H9 (cell line): Measurements from ENCODE around the gene OGFOD3. TPM values are rescaled to one million over a fixed set of nuclear protein-coding genes. Genes with fewer than 3 reads are reported as not detected.

Experiments used
- DNase-seq: peaks from one replicate; pipeline ENCODE4 v3.0.0-alpha.2; 2017
- H2AFZ ChIP-seq: one replicate; pipeline ENCODE4 v1.6.1; 2013; ENCODE audit warnings: mild to moderate bottlenecking, low read length, control low read depth, moderate library complexity
- H2AK5ac ChIP-seq: 2 replicates; pipeline ENCODE4 v1.6.1; 2013; ENCODE audit warnings: low read length, control low read depth, mixed read lengths; ENCODE audit not compliant: insufficient read length
- H2BK120ac ChIP-seq: one replicate; pipeline ENCODE4 v1.6.1; 2013; ENCODE audit warnings: low read depth, mild to moderate bottlenecking, low read length, control low read depth, inconsistent platforms; ENCODE audit not compliant: poor library complexity, severe bottlenecking
- H2BK12ac ChIP-seq: 2 replicates; pipeline ENCODE4 v1.6.1; 2013; ENCODE audit warnings: low read length, control low read depth, mixed read lengths, low read depth; ENCODE audit not compliant: insufficient read length
- H2BK15ac ChIP-seq: 2 replicates; pipeline ENCODE4 v1.6.1; 2013; ENCODE audit warnings: low read depth, low read length, control low read depth
- H2BK20ac ChIP-seq: one replicate; pipeline ENCODE4 v1.6.1; 2013; ENCODE audit warnings: low read depth, mild to moderate bottlenecking, low read length, control low read depth, inconsistent platforms; ENCODE audit not compliant: poor library complexity, severe bottlenecking
- H2BK5ac ChIP-seq: 2 replicates; pipeline ENCODE4 v1.6.1; 2013; ENCODE audit warnings: low read length, control low read depth, mixed read lengths; ENCODE audit not compliant: insufficient read length
- H3K14ac ChIP-seq: 2 replicates; pipeline ENCODE4 v1.6.1; 2013; ENCODE audit warnings: low read length, control low read depth; ENCODE audit not compliant: insufficient read depth
- H3K18ac ChIP-seq: 2 replicates; pipeline ENCODE4 v1.6.1; 2013; ENCODE audit warnings: low read depth, mild to moderate bottlenecking, mixed read lengths, low read length, control low read depth; ENCODE audit not compliant: insufficient read length
- H3K23ac ChIP-seq: 2 replicates; pipeline ENCODE4 v1.6.1; 2013; ENCODE audit warnings: low read length, control low read depth, mixed read lengths, low read depth; ENCODE audit not compliant: insufficient read length
- H3K23me2 ChIP-seq: 2 replicates; pipeline ENCODE4 v1.6.1; 2013; ENCODE audit warnings: low read depth, mild to moderate bottlenecking, mixed read lengths, low read length, control low read depth; ENCODE audit not compliant: insufficient read length, poor library complexity, severe bottlenecking
- H3K27ac ChIP-seq: 2 replicates; pipeline ENCODE4 v1.5.1; 2013; ENCODE audit warnings: low read length, control low read depth, mixed read lengths, low read depth; ENCODE audit not compliant: insufficient read length
- H3K27me3 ChIP-seq: 2 replicates; pipeline ENCODE4 v1.6.1; 2013; ENCODE audit warnings: low read length, control low read depth, inconsistent platforms; ENCODE audit not compliant: insufficient read depth
- H3K4ac ChIP-seq: 2 replicates; pipeline ENCODE4 v1.6.1; 2013; ENCODE audit warnings: low read depth, mild to moderate bottlenecking, control low read depth, inconsistent platforms, low read length, moderate library complexity
- H3K4me1 ChIP-seq: 2 replicates; pipeline ENCODE4 v1.6.1; 2013; ENCODE audit warnings: low read length, control low read depth, inconsistent platforms; ENCODE audit not compliant: insufficient read depth
- H3K4me2 ChIP-seq: 2 replicates; pipeline ENCODE4 v1.6.1; 2013; ENCODE audit warnings: low read length, control low read depth, mixed read lengths; ENCODE audit not compliant: insufficient read length, insufficient read depth
- H3K56ac ChIP-seq: 2 replicates; pipeline ENCODE4 v1.6.1; 2013; ENCODE audit warnings: low read depth, mild to moderate bottlenecking, mixed read lengths, low read length, control low read depth; ENCODE audit not compliant: insufficient read length
- H3K79me1 ChIP-seq: 2 replicates; pipeline ENCODE4 v1.6.1; 2013; ENCODE audit warnings: low read depth, mild to moderate bottlenecking, moderate library complexity, low read length, control low read depth, inconsistent platforms; ENCODE audit not compliant: insufficient read depth, poor library complexity, severe bottlenecking
- H3K79me2 ChIP-seq: 2 replicates; pipeline ENCODE4 v1.6.1; 2013; ENCODE audit warnings: low read length, control low read depth, inconsistent platforms; ENCODE audit not compliant: insufficient read depth
- H3K9ac ChIP-seq: 2 replicates; pipeline ENCODE4 v1.6.1; 2013; ENCODE audit warnings: low read length, control low read depth, mixed read lengths; ENCODE audit not compliant: insufficient read length; ENCODE audit errors: extremely low read depth
- H3K9me3 ChIP-seq: one replicate; pipeline ENCODE4 v1.6.1; 2013; ENCODE audit warnings: low read depth, low read length, inconsistent platforms; ENCODE audit not compliant: control insufficient read depth
- H3T11ph ChIP-seq: one replicate; pipeline ENCODE4 v1.6.1; 2013; ENCODE audit warnings: mild to moderate bottlenecking, low read length, control low read depth, inconsistent platforms
- H4K20me1 ChIP-seq: one replicate; pipeline ENCODE4 v1.6.1; 2013; ENCODE audit not compliant: control insufficient read depth, insufficient read length, insufficient read depth
- H4K5ac ChIP-seq: 2 replicates; pipeline ENCODE4 v1.6.1; 2013; ENCODE audit warnings: low read depth, mild to moderate bottlenecking, mixed read lengths, low read length, control low read depth; ENCODE audit not compliant: insufficient read length
- H4K8ac ChIP-seq: replicated peaks from 2 replicates; pipeline ENCODE4 v1.6.1; 2013; ENCODE audit warnings: low read length, control low read depth, mixed read lengths, low read depth; ENCODE audit not compliant: insufficient read length
- H4K91ac ChIP-seq: 2 replicates; pipeline ENCODE4 v1.6.1; 2013; ENCODE audit warnings: low read depth, mild to moderate bottlenecking, moderate library complexity, mixed read lengths, low read length, control low read depth; ENCODE audit not compliant: insufficient read length
- H3K27ac Mint-ChIP-seq, 3 experiments: 2 replicates in 2 of 3; 3 replicates in 1 of 3; pipeline ENCODE4 v1.8.0; 2020 to 2021; ENCODE audit warnings: mixed read lengths in 3 of 3, mild to moderate bottlenecking in 1 of 3, moderate library complexity in 1 of 3
- H3K27me3 Mint-ChIP-seq: 2 replicates; pipeline ENCODE4 v1.8.0; 2021; ENCODE audit warnings: low read depth, mild to moderate bottlenecking, moderate library complexity, mixed read lengths
- H3K36me3 Mint-ChIP-seq, 3 experiments: 2 replicates in 2 of 3; 3 replicates in 1 of 3; pipeline ENCODE4 v1.8.0; 2020 to 2021; ENCODE audit warnings: low read depth in 3 of 3, mixed read lengths in 3 of 3; ENCODE audit not compliant: insufficient read depth in 1 of 3
- H3K4me1 Mint-ChIP-seq, 2 experiments: 2 replicates each; pipeline ENCODE4 v1.8.0; 2020; ENCODE audit warnings: mixed read lengths in 2 of 2
- H3K4me3 Mint-ChIP-seq, 2 experiments: 2 replicates in 1 of 2; 3 replicates in 1 of 2; pipeline ENCODE4 v1.8.0; 2020 to 2021; ENCODE audit warnings: mild to moderate bottlenecking in 2 of 2, mixed read lengths in 2 of 2, moderate library complexity in 1 of 2
- H3K9me3 Mint-ChIP-seq, 2 experiments: 2 replicates in 1 of 2; 3 replicates in 1 of 2; pipeline ENCODE4 v1.8.0; 2020; ENCODE audit warnings: mild to moderate bottlenecking in 2 of 2, mixed read lengths in 2 of 2, moderate library complexity in 1 of 2
- WGBS: extraction: QIAGEN DNeasy Blood & Tissue Kit; methylation state at CpG from one replicate; pipeline ENCODE4 v1.1.7; 2013; ENCODE audit warnings: missing lambda C conversion rate, low lambda C conversion rate, mixed read lengths; ENCODE audit not compliant: insufficient read length; ENCODE audit errors: extremely low coverage; 5-methylcytosine and 5-hydroxymethylcytosine counted together
- total RNA-seq: library from RNA; stranded (reverse); gene quantifications from 2 replicates; pipeline ENCODE4 v1.2.1, GENCODE V29; 2021
- TF ChIP-seq, protein P1 (sequence below): fragments of 200-600 bp; sonication (generic); conservative IDR thresholded peaks from 3 replicates; pipeline ENCODE4 v1.8.0; 2021; ENCODE audit warnings: antibody characterized with exemption, mild to moderate bottlenecking

The OGFOD3 gene
- total RNA-seq, 1 experiment from 2014 or later, result 27.8 TPM

DNA sequence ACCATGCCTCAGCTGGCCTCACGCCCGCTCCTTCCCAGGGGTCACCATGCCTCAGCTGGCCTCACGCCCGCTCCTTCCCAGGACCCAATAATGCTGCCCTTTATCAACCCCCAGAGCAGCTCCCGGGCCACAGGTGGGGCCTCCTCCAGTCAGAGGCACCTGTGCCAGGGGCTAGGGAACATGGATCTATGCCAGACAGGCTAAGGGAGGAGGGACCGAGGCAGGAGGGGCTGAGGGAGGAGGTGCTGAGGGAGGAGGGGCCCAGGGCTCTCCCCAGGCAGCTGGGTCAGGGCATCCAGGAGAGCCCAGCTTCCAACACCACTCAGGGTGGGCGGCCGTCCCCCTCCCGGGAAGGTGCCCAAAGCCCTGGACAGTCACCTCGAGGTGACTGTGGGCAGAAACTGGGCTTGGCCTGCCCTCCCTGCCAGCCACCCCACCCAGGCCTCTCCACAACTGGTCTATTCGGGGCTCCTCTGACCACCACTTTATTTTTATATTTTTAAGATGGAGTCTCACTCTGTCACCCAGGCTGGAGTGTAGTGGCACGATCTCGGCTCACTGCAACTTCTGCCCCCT, 27.4 kb downstream of the OGFOD3 start:
- Mint-ChIP-seq H3K4me3 (no peak overlapping the region), H3K4me1 (peaks cover 0 to 5% of the 10 kb centered on the region in 2 experiments; a peak in 2 of 4 replicates), H3K27ac (no peak overlapping the region), H3K9me3 (no peaks in the 10 kb centered on the region; a peak in 1 of 5 replicates), H3K36me3 (peaks cover 0 to 13% (median 11%) of the 10 kb centered on the region in 3 experiments; a peak in 4 of 7 replicates), H3K27me3 (peaks cover 9% of the 10 kb centered on the region)
- Histone ChIP-seq H3K4ac (no peak overlapping the region), H2BK120ac (no peak overlapping the region), H3K27ac (no peak overlapping the region), H4K8ac (no peak overlapping the region), H3K56ac (no peak overlapping the region), H3K27me3 (no peaks in the 10 kb centered on the region), H4K20me1 (no peaks in the 10 kb centered on the region), H3K9me3 (no peaks in the 10 kb centered on the region), H3K23me2 (no peaks in the 10 kb centered on the region), H2BK5ac (no peak overlapping the region), H3K14ac (no peak overlapping the region; the same call in 1 of the 2 replicates), H3K4me1 (no peaks in the 10 kb centered on the region), H3K18ac (no peak overlapping the region), H2BK20ac (no peak overlapping the region), H2BK12ac (no peak overlapping the region), H4K91ac (no peak overlapping the region), H2AFZ (no peak overlapping the region), H3T11ph (no peak overlapping the region), H2BK15ac (no peak overlapping the region; the same call in 1 of the 2 replicates), H2AK5ac (no peak overlapping the region), H4K5ac (no peak overlapping the region), H3K23ac (no peak overlapping the region), H3K79me2 (no peaks in the 10 kb centered on the region), H3K9ac (no peak overlapping the region), H3K79me1 (no peaks in the 10 kb centered on the region), H3K4me2 (no peak overlapping the region)
- DNase-seq, result no peak
- TF ChIP-seq, protein P1, sequence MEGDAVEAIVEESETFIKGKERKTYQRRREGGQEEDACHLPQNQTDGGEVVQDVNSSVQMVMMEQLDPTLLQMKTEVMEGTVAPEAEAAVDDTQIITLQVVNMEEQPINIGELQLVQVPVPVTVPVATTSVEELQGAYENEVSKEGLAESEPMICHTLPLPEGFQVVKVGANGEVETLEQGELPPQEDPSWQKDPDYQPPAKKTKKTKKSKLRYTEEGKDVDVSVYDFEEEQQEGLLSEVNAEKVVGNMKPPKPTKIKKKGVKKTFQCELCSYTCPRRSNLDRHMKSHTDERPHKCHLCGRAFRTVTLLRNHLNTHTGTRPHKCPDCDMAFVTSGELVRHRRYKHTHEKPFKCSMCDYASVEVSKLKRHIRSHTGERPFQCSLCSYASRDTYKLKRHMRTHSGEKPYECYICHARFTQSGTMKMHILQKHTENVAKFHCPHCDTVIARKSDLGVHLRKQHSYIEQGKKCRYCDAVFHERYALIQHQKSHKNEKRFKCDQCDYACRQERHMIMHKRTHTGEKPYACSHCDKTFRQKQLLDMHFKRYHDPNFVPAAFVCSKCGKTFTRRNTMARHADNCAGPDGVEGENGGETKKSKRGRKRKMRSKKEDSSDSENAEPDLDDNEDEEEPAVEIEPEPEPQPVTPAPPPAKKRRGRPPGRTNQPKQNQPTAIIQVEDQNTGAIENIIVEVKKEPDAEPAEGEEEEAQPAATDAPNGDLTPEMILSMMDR, result no peak
- no CpG with 5 or more reads among the region's 13 CpGs for WGBS
